ENCODE results near the gene SBF1.
A peak's percentile ranks its signal among the peaks of the same experiment; 100 is the strongest.

Gene SBF1

DNA sequence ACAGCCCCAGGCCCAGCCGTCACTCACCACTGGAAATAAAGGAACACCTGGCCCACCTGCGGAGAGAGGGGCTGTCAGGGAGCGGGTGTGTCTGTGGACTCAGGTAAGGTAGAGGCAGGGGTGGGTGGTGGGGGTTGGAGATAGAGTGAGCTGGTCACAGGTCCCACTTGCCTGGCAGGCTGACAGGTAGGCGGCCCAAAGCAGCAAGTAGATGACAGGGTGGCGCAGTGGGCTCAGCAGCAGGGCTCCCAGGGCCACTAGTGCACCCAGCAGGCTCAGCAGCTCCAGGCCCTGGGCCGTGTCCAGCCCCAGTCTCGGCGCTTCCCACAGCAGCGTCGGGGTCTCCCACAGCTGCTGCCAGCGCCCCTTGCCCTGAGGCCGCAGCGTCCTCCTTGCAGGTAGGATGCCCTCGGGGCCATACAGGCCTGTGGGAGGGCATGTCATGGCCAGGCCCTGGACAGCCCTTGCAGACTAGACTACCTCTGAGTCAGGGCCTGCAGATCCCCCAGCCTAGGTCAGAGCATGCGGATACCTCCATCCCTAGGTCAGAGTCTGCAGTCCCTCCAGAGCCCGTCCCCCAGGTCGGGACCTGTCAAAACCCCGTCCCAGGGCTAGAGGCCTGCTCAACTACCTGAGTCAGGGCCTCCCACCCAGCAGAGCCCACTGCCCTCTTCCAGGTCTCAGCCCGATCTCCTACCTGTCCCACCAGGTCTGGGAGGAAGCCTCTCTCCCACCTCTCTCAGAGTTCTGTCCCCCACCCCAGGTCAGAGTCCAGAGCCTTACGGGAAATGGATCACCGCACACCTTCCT, 32.0 kb upstream of the SBF1 start:
- DNase-seq = no peak

DNA sequence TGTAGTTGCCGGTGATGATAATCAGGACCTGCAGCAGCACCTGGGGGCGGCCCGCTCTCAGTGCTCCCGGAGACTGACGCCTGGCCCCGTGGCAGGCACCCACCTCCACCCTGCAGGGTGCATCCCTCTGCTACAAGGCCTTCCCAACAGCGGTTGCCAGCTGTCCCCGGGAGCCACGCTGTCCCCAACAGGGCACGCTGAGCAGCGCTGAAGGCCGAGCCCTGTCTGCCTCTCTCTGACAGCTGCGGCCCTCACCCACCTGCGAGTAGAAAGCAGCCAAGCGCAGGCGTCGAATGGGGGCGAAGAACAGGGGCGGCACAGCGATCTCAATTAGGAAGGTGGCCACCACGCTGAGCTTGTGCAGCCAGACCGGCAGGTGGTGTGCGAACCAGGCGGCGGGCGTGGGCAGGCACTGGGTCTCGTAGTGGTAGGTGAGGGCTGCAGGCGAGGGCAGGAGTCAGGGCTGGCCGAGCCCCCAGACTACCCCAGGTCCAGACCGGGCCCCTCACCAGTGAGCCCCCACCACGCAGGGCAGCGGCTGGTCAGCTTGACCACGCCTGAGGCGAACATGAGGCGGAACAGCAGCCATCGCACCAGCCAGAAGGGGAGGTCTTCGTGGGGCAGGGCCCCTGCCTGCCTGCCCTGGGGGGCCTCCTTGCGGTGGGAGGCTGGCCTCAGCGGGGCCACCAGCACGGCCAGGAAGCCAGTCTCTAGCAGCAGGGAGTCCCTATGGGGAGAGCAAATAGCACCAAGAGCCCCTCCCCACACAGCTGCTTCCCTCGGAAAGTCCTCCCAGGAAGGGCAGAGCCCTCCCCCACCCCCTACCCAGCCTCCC, 31.2 kb upstream of the SBF1 start:
- DNase-seq = no peak

DNA sequence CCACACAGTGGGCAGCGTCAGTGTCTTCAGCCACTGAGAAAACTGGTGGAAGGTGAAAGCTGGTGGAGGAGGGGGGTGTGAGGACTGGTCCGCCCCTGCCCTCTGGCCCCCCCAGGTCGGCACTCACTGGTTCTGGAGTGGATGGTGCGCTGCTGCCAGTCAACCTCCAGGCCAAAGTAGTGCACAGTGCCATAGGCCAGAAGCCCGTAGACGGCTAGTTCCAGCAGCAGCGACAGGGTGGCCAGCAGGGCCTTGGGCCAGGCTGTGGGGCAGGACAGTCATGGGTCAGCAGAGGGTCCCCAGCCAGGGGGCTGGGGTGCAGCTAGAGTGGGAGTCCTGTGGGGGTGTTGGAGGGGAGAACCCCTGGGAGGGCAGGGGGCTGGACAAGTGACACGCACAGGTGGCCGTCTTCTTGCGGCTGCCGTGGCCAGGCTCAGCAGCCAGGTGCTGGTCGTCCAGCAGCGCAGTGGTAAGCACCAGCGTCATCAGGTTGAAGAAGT, 30.5 kb upstream of the SBF1 start:
- DNase-seq = no peak

DNA sequence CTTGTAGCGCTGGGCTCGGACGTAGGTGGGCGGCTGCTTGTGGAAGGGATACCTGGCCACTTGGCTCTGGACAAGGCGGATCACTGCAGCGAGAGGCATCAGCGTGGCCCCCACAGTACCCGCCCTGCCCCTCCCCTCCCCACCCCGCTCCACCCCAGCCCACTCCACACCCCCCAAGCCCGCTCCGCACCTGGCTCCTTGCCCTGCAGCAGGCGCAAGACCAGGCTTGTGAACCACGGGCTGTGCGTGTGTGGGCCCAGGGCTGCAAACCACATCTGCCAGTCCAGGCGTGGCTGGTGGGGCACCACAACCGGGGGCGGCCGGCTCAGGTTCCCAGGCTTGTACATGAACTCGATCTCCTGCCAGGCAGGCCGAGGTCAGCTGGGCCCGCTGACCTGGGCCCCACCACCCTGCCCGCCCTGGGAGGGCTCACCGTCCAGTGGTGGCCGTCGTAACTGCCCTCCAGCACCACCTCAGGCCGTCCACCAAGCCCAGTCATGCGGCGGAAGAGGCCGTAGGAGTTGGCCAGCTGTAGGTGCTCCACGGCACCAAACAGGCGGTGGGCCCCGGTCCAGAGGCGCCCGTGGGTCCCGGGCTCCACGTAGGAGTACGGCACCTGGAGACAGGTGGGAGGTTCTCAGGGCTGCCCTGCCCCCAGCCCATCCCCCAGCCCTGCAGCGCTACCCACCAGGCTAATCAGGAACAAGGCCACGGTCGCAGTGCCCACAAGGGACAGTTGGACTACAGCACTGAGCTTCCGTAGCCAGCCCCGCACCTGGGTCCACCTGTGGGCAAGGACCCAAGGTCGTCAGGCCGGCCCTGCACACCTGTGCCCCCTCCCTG, 29.8 kb upstream of the SBF1 start:
- no peak for DNase-seq

DNA sequence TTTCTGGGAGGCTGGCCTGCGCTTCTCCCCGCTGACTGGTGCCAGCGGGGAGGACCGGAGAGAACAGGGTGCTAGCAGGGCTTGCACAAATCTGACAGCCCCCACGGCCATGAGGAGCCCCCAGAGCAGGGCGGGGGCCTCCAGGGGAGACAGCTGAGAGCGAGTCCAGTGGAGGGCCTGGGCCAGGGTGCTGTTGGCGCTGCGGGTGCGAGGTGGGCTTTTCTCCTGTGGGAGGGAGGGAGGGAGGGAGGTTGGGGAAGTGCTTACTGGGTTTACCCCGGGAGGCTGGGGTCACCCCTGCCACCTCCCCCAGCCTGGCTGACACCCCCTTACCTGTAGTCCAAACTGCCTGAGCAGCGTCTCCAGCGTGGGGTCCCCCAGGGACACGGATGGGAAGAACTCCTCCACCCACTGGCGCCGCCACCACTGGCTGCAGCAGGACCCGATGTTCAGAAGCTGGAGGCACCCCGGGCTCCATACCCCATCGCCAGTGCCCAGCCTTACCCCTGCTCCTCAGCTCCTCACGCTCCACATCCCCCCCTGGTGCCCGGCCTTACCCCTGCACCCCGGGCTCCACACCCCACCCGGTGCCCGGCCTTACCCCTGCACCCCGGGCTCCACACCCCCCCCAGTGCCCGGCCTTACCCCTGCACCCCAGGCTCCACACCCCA, 28.8 kb upstream of the SBF1 start:
- DNase-seq = peak in 1 of 3 donors; percentile 31

DNA sequence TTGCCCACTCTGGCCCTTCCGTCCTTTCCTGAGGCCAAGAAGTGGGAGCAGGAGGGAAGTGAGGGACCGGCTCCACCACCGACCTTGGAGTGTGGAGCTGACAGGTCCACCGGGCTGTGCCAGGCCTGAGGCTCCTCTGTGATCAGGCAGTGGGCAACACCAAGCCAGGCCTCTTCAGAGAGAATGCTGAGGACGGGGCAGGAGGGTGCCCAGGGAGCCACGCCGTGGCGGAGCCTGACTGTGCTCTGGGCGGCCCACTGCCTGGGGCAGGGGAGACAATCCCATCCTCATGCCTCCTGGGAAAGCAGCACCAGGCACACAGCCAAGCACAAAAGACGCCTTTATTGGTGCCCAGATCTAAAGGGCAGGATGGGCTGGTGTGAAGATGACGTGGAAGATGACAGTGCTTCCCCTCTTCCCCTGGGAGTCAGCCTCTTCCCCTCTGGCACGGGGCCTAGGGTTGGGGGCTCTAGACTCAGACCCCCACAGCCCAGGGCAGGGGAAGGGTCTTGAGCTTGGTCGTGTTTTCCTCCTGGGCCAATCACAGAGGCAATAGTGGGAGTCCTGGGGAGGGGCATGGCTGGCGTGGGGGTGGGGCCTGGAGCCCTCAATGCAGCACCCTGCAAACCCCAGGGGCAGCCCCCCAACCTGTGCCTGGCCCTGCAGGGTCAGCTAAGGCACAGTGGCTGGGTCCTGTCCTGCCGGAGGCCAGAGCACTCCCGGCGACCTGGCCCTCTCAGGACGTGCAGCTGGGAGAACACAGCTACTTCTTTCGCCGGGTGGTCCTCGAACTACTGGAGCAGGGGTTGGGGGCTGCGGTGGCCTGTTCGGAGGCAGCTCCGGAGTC, 28.0 kb upstream of the SBF1 start:
- no peak for DNase-seq

DNA sequence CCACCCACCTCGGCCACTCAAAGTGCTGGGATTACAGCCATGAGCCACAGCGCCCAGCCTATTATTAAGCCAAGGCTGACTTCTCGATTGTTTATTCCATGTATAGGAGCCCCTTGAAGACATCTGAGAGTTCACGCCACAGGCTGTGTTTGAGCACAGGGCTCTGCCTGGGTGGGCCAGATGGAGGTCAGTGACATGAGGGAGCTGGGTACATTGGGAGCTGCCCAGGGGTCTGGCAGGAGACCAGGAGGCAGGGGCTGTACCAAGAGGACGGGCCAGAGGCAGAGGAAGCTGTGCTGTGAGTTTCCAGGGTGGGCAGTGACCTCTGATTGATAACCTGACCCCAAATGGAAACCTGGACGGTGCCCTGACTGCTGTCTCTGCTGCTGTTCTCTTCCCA, 27.3 kb upstream of the SBF1 start:
- no peak for DNase-seq

DNA sequence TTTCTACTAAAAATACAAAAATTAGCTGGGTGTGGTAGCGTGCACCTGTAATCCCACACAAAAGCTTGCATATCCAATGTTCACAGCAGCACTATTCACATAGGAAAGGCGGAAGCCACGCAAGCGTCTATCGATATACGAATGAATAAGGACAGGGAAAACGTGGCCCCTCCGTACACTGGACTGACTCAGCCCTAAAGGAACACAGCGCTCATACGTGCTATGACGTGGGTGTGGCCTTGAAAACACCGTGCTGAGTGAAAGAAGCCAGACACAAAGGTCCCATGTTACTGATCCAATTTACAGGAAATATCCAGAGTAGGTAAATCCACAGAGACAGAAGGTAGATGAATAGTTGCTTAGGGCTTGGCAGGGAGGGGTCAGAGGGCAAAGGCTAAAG, 25.6 kb upstream of the SBF1 start:
- no peak for DNase-seq

DNA sequence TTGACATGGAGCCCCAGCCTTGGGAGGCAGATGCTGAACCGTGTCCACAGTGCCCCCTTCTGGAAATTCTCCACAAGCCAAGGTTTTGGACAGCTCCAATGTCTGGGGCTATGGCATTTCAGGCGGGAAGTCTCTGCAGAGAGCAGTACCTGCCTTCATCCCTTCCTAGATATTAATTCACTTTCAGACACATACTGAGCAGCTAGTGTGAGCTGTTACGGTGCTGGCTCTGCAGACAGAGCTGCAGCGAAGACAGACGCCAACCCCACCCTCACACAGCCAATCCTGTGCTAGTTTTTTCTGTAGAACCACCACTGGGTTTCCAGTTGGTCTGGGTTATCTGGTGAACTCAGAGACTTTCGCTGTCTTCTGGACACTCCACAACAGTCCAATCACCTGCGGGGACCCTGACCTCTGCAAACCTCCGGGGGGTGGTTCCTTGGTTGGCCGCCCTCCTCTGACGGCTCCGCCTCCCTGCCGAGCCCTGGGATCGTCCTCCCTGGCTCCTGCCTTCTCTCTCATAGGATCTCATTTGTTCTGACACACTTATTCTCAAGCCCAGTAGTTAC, 23.6 kb upstream of the SBF1 start:
- peak; percentile 77 to 88 (median 85) for DNase-seq

DNA sequence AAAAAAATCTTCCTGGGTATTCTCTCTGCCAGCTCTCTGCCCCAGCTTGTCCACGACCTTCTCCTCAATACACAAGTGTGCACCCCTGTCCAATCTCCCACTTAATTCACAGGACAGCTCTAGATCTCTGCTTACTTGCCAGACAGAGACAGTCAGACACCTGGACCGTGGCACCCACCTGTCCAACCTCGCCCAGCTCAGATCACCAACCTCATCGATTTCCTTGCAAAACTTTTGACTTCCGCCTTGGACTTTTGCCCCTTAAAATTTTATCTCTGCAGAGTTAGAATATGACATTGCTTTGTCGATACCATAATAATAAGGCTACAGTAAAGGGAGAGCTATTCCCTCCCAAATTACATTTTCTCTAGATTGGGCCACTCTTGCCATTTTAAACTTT, 22.3 kb upstream of the SBF1 start:
- no peak for DNase-seq

DNA sequence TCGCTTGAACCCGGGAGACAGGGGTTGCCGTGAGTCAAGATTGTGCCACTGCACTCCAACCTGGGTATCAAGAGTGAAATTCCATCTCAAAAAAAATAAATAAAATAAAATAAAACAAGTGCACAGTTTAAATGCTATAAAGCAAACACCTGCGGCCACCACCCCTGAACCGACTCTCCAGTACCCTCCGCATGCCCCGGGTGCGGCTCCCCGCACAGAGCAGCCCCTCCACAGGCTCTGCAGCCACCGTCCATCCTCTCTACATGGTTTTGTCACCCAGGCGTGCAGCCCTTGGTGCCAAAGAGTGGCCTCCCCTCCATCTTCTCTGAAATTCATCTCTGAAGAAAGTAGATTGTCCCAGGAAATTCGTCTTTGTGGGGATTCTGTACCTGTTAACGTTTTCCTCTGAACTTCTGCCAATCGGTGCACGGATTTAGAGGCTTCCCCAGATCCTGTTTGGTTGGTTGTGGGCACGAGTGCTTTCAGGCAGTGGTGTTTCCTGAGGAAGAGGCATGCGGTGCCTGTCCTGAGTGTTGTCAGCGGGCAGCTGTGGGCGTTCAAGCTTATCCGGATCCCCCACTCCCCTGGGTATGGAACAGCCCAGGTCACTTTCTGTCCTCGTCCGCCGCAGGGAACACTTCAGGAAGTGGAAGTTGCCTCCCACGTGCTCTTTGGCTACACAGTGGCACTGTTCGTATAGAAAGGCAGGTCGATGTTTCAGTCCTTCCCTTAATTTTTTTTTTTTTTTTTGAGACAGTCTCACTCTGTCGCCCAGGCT, 15.9 kb upstream of the SBF1 start:
- DNase-seq = peak; percentile 72 to 82 (median 79)

DNA sequence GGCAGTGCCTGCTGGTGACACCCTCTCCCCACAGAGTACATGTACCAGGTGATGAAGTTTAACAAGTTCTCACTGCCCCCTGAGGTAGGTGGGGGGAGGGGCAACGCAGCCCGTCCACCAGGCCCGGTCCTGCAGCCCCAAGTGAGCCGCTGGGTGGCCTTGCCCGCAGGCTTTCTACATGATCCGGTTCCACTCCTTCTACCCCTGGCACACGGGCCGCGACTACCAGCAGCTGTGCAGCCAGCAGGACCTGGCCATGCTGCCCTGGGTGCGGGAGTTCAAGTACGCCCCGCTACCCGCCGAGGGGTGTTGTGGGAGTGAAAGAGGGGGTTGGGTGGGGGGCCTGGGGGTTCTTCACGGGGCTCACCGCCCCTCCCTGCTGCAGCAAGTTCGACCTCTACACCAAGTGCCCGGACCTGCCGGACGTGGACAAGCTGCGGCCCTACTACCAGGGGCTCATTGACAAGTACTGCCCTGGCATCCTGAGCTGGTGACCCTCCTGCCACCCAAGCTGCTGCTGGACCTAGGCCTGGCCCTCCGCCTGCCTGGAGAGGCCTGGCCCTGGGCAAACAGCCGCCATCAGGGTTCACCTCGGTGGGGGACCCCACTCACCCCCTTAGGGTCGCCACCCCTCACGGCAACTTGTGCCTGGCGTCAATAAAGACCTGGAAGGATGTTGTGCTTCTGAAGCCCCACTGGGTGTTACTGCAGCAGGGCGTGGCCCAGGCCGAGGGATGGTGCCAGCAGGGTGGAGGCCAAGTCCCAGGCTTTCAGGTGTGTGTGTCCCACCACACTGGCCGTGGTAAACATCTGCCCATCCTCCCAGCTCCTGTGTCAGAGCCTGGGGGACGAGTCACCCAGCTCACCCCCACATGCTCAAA, 14.8 kb upstream of the SBF1 start:
- DNase-seq = no peak

DNA sequence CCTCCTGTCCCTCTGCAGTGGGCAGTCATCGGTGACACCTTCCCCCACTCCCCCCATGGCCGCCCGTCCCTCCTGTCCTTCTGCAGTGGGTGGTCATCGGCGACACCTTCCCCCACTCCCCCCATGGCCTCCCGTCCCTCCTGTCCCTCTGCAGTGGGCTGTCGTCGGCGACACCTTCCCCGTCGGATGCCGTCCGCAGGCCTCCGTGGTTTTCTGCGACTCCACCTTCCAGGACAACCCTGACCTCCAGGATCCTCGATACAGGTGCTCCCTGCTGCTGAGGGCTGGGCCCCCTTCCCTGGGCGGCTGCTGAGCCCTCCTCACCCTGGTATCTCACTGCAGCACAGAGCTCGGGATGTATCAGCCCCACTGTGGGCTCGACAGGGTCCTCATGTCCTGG, 14.1 kb upstream of the SBF1 start:
- no peak for DNase-seq

DNA sequence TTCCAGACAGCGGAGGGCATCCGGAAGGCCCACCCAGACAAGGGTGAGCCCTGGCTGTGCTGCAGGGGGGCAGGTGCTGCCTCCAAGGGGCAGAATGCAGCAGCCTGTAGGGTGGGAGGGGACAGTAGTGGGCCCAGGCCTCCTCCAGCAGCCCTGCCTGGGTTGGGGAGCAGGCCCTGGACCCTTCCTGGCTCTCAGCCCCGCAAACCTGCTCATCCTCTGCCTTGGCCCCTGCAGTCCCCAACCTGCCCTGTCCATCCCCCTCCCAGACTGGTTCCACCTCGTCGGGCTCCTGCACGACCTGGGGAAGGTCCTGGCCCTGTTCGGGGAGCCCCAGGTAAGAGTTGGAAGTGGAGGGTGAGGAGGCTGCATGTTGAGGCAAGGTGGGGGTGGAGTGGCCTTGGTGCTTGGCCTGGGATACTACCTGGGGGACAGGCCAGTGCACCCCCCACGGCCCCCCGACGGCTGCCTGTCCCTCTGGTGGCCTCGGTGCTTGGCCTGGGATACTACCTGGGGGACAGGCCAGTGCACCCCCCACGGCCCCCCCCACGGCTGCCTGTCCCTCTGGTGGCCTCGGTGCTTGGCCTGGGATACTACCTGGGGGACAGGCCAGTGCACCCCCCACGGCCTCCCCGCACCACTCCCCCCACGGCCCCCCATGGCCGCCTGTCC, 13.3 kb upstream of the SBF1 start:
- DNase-seq = no peak

DNA sequence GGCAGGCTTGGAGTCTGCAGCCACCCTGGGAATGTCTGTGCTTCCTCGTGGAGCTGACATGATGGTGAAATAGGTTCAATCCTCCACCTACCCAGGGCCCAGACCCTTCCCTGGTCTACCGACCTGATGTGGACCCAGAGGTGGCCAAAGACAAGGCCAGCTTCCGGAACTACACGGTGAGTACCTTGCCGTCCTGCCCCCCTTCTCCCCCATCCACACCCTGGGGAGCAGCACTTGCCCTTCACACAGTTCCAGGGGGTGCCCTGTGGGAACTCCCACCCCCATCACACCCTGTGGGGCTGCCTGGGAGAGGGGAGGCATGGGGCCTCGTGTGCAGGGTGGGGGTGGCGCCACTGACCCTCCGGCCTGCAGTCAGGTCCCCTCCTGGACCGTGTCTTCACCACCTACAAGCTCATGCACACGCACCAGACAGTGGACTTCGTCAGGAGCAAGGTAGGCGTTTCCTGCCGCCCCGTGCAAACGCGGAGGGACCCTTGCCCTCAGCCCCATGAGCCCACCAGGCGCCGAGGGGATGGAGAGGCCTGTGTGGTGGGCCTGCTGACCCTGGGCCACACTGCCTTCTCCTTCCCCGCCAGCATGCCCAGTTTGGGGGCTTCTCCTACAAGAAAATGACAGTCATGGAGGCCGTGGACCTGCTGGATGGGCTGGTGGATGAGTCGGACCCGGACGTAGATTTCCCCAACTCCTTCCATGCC, 12.6 kb upstream of the SBF1 start:
- no peak for DNase-seq

DNA sequence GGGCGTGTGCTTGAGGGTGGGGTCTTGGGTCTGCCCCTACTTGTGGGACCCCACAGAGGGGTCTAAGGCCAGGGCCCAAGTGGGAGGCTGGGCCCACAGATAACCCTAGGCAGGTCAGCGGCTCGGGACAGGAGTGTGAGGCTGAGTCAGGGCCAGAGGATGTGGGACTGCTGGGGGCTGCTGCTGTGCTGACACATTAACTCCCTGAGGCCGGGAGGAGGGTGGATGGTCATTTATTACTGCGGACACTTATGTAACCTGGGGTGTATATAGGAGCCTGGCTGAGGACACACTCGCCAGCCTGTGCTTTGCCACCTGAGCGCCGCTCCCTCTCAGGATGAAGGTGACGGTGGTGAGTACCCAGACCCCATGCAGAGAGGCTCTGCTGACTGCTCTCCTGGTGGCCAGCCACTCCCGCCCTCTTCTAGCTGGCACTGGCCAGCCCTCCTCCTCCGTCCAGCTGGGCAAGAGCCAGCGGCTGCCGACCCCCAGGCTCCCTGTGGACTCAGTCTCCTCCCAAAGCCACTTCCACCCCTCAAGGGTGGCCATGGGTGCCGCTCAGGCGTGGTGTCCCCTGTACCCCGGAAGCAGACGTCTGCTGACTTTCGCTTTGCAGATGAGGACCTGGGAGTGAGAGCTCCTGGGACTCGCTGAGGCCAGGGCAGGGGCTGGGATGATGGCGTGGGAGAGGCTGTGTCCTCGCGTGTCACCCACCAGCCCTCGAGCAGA, 11.9 kb upstream of the SBF1 start, which contains the start of gene MIOX:
Gene MIOX (plus strand): TSS at position 299 of the 729 bp plus-strand sequence. CDS start 39 bp downstream, at position 338.
- no peak for DNase-seq
